EL (cell line): Measurements from ENCODE around the gene ATP5MK.
"Not testable (repeated sequence)": the region's sequence is repeated elsewhere in the genome, so short reads cannot be mapped to it uniquely, and the experiment has no call there.

Experiments used
- DNase-seq: peaks from one replicate; pipeline ENCODE4 v3.0.0-alpha.2; 2016

ATP5MK gene

DNA sequence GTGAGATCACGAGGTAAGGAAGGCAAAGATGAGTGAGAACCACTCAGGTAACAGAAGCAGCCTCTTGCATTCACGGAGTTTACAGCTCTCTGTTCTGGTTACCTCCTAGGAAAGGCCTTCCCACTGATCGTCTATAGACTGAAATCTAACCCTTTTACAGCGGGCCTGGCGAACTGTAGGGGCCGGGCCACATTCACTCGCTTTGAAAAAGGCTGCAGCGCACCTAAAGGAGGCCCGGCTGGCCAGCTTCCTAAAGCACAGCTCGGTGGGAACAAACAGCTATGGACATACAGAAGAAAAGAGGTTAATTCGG, 565 bp downstream of the ATP5MK start:
- DNase-seq: peak; percentile 22

GRCh38 chr10:103394180-103394579, 2.1 kb downstream of the ATP5MK start:
- DNase-seq: no peak

- no peak for DNase-seq
Measured at GRCh38 chr10:103382769-103383168, 13.5 kb downstream of the ATP5MK start.

DNA sequence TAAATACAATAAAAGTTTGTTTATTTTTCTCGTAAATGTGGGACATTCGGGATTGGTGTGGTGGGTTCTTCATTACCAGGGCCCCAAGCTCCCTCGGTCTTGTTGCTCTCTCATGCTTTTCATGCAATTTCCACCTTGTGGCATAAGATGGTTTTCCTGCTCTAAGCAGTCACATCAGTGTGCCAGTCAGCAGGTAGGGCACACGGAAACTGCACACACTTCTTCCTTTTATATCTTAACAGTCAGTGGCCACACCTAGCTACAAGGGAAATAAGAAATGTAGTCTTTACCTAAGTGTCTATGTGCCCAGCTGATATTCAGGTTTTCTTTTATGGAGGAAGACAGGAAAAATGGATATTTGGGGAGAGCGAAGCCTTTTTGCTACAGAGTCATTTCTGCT, 22.0 kb downstream of the ATP5MK start:
- no peak for DNase-seq

DNA sequence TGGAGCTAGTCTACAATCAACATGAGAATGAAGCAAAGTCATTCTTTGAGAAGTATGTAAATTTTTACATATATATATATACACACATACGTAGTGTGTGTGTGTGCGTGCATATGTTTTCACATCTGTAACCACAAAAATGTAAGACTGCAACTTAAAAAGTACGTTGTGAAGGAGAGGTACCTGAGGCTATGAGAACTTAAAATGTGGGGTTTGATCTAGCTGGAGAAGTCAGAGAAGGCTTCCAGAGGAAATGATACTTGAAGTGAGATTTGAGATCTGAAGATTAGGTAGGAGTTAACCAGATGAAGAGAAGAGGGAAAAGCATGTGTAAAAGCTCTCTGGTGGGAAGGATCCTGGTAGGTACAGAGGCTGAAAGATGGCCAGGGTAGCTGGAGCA, 22.7 kb downstream of the ATP5MK start:
- no peak for DNase-seq

- DNase-seq: peak; percentile 96
Measured at GRCh38 chr10:103367782-103368518, 28.3 kb downstream of the ATP5MK start, which contains the start of gene TAF5. Gene TAF5, plus strand, starts transcription at chr10:103367976. Its CDS starts 14 bp downstream, at chr10:103367990.

- peak; percentile 3 for DNase-seq
Measured at GRCh38 chr10:103367379-103367781, 28.9 kb downstream of the ATP5MK start.

DNA sequence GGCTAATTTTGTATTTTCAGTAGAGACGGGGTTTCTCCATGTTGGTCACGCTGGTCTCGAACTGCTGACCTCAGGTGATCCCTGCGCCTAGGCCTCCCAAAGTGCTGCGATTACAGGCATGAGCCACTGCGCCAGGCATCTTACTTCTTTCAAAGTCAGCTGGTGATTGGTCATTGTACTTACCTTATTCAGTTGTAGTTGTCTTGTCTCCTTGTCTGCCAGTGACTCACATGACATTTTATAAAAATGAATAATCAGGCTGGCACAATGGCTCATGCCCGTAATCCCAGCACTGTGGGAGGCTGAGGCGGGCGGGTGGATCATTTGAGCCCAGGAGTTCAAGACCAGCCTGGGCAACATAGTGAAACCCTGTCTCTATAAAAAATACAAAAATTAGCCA, 35.5 kb downstream of the ATP5MK start:
- DNase-seq: peak; percentile 31

DNA sequence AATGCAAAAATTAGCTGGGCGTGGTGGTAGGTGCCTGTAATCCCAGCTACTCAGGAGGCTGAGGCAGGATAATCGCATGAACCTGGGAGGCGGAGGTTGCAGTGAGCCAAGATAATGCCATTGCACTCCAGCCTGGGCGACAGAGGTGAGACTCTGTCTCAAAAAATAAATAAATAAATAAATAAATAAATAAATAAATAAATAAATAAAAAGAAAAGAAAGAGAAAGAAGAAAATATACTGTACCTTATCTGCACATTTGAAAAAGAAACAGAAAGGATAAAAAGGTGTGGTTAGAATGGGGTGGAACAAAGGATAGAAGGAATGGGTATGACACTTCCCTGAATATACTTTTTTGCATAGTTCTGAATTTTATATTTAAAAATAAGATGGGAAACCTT, 36.8 kb downstream of the ATP5MK start:
- not testable (repeated sequence) for DNase-seq

DNA sequence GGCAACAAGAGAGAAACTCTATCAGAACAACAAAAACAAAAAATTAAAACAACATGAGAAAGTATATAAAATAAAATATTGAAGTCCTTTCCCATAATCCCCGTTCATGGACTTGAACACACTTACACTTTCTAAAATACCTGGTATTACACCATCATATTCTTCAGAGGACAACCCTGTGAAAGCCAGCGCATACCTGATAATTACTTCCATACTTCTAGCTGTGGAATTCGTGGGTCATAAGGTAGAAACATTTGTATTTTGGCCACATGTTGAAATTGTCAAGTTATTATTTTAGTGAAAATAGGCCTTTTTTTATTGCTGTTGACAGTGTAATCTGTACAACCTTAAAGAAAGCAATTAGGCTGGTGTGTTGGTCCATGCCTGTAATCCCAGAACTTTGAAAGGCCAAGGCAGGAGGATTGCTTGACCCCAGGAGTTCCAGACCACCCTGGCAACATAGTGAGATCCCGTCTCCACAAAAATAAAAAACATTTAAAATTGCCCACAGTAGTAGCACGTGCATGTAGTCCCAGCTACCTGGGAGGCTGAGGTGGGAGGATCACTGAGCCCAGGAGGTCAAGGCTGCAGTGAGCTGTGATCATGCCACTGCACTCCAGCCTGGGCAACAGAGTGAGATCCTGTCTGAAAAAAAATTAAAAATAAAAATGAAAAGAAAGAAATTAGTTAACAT, 40.2 kb downstream of the ATP5MK start:
- DNase-seq: no peak

GRCh38 chr10:103354567-103354966, 41.7 kb downstream of the ATP5MK start:
- DNase-seq: not testable (repeated sequence)

DNA sequence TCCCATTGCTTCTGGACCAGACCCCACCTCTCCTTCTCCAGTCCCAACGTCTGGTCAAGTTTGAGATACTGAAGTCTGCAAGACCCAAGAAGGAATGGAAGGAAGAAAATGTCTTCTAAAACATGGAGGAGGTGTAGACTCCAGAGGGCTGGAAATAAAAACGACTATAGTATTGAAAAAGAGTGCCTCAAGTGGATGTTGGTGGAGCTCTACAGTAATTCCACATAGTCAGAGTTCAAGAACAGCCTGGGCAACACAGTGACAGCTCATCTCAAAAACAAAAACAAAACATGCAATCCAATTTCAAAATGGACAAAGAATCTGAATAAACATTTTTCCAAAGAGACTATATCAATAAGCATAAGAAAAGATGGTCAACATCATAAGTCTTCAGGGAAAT, 43.0 kb downstream of the ATP5MK start:
- DNase-seq: no peak

GRCh38 chr10:103350517-103351260, 45.6 kb downstream of the ATP5MK start, which contains the start of gene PCGF6:
Gene PCGF6, minus strand, starts transcription at chr10:103351140. Its CDS starts 74 bp downstream, at chr10:103351066.
- peak; percentile 83 for DNase-seq

DNA sequence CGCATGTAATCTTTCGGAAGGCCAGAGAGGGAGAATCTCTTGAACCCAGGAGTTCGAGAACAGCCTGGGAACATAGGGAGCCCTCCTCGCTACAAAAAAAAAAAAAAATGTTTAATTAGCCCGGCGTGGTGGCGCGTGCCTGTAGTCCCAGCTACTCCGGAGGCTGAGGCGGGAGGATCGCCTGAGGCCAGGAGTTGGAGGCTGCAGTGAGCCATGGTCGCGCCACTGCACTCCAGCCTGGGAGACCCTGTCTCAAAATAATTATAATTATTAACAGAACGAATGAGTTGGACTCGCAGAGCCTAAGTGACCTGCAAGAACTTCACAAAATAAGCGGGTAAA, 46.1 kb downstream of the ATP5MK start:
- no peak for DNase-seq
